Uterus (tissue), 2 donors: Measurements from ENCODE around the gene MOB3B.

Experiments
- CTCF ChIP-seq, 4 experiments: fragments of 200-600 bp in 2 of 4; fragments of 450-650 bp in 2 of 4; sonication (generic) in 2 of 4; IDR thresholded peaks; one replicate each; pipeline ENCODE4 v1.5.1; 2016 to 2019; ENCODE audit warnings: antibody characterized with exemption in 4 of 4, mild to moderate bottlenecking in 2 of 4, moderate library complexity in 1 of 4
- POLR2A ChIP-seq, 2 donors: fragments of 450-650 bp; IDR thresholded peaks; one replicate each; pipeline ENCODE4 v1.6.1; 2016; ENCODE audit warnings: antibody characterized with exemption in 2 of 2, mild to moderate bottlenecking in 1 of 2, moderate library complexity in 1 of 2

DNA sequence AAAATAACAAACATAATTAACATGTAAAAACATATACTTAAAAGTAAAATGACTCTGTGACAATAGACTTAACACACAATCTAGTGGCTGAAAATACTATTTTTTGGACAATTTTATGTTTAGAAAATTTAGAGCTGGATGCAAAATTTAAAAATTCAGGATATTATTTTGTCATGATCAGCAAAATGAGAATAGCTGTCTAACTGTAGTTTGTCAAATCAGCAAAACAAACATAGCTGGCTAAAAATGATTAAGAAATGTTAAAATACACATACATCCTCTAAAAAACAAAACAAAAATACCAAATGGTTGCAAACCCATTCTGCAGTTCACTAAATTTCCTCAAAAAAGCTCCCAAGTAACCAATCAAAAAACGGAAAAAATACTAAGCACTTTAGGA lies 25.1 kb upstream of the MOB3B start:
- TF ChIP-seq POLR2A (IDR thresholded peaks at IDR 0.05) (no peak), CTCF (IDR thresholded peaks at IDR 0.05) (no peak)
